Activated T-cell treated with anti-CD3 and anti-CD28 coated beads, Interleukin-2, amount 50 U/mL, for 24 hours (primary cell): ENCODE results near the gene HDAC4.

Experiments
- DNase-seq: peaks from one replicate; pipeline ENCODE4 v3.0.0-alpha.2; 2020
- H3K27ac Mint-ChIP-seq: 2 replicates; pipeline ENCODE4 v1.8.0; 2020; ENCODE audit warnings: mild to moderate bottlenecking, mixed read lengths
- H3K27me3 Mint-ChIP-seq: 2 replicates; pipeline ENCODE4 v1.8.0; 2020; ENCODE audit warnings: mixed read lengths
- H3K36me3 Mint-ChIP-seq: 2 replicates; pipeline ENCODE4 v1.8.0; 2020; ENCODE audit warnings: low read depth, mixed read lengths
- H3K4me1 Mint-ChIP-seq: 2 replicates; pipeline ENCODE4 v1.8.0; 2020; ENCODE audit warnings: low read depth, mixed read lengths
- H3K4me3 Mint-ChIP-seq: 2 replicates; pipeline ENCODE4 v1.8.0; 2020; ENCODE audit warnings: mild to moderate bottlenecking, moderate library complexity, mixed read lengths
- H3K9me3 Mint-ChIP-seq: 2 replicates; pipeline ENCODE4 v1.8.0; 2020; ENCODE audit warnings: mixed read lengths

The HDAC4 gene

GRCh38 chr2:239337877-239338484 is 62.8 kb downstream of the HDAC4 start:
- Mint-ChIP-seq H3K27ac (no peak overlapping the region), H3K4me3 (no peak overlapping the region), H3K27me3 (no peaks in the 10 kb centered on the region), H3K4me1 (peaks cover 43% of the 10 kb centered on the region), H3K9me3 (no peaks in the 10 kb centered on the region), H3K36me3 (peaks cover 40% of the 10 kb centered on the region)
- no peak for DNase-seq

- Mint-ChIP-seq H3K4me3 (no peak overlapping the region), H3K36me3 (peaks cover 38% of the 10 kb centered on the region), H3K27ac (no peak overlapping the region), H3K27me3 (no peaks in the 10 kb centered on the region), H3K9me3 (no peaks in the 10 kb centered on the region), H3K4me1 (peaks cover 43% of the 10 kb centered on the region)
- no peak for DNase-seq
Observed at GRCh38 chr2:239337122-239337876, 63.5 kb downstream of the HDAC4 start.

GRCh38 chr2:239331560-239331959 is 69.3 kb downstream of the HDAC4 start:
- H3K4me1 Mint-ChIP-seq = peaks cover 42% of the 10 kb centered on the region
- H3K27ac Mint-ChIP-seq = no peak overlapping the region

GRCh38 chr2:239330836-239331235 is 70.0 kb downstream of the HDAC4 start:
- H3K4me3 Mint-ChIP-seq = no peak overlapping the region
- no peak overlapping the region for H3K27ac Mint-ChIP-seq
- H3K9me3 Mint-ChIP-seq = no peaks in the 10 kb centered on the region
- no peaks in the 10 kb centered on the region for H3K27me3 Mint-ChIP-seq
- no peak for DNase-seq
- peaks cover 49% of the 10 kb centered on the region for H3K4me1 Mint-ChIP-seq
- H3K36me3 Mint-ChIP-seq = peaks cover 4% of the 10 kb centered on the region

More at GRCh38 chr2:239331560-239331959, 69.3 kb downstream of the HDAC4 start:
- DNase-seq = no peak
- no peak overlapping the region for H3K4me3 Mint-ChIP-seq
- no peaks in the 10 kb centered on the region for H3K27me3 Mint-ChIP-seq
- no peaks in the 10 kb centered on the region for H3K9me3 Mint-ChIP-seq
- peaks cover 9% of the 10 kb centered on the region for H3K36me3 Mint-ChIP-seq

- Mint-ChIP-seq H3K4me3 (no peak overlapping the region), H3K4me1 (peaks cover 50% of the 10 kb centered on the region), H3K36me3 (peaks cover 4% of the 10 kb centered on the region), H3K27me3 (no peaks in the 10 kb centered on the region), H3K27ac (no peak overlapping the region), H3K9me3 (no peaks in the 10 kb centered on the region)
- no peak for DNase-seq
Observed at GRCh38 chr2:239329972-239330572, 70.7 kb downstream of the HDAC4 start.

GRCh38 chr2:239329284-239329971 is 71.4 kb downstream of the HDAC4 start:
- no peaks in the 10 kb centered on the region for H3K27me3 Mint-ChIP-seq
- DNase-seq = no peak
- H3K4me3 Mint-ChIP-seq = no peak overlapping the region
- no peak overlapping the region for H3K27ac Mint-ChIP-seq
- H3K9me3 Mint-ChIP-seq = no peaks in the 10 kb centered on the region
- H3K4me1 Mint-ChIP-seq = peaks cover 56% of the 10 kb centered on the region
- H3K36me3 Mint-ChIP-seq = peaks cover 5% of the 10 kb centered on the region

- Mint-ChIP-seq H3K27ac (no peak overlapping the region), H3K9me3 (no peaks in the 10 kb centered on the region), H3K4me1 (peaks cover 63% of the 10 kb centered on the region), H3K4me3 (no peak overlapping the region), H3K36me3 (peaks cover 9% of the 10 kb centered on the region), H3K27me3 (no peaks in the 10 kb centered on the region)
- no peak for DNase-seq
Observed at GRCh38 chr2:239328351-239329191, 72.2 kb downstream of the HDAC4 start.

GRCh38 chr2:239327536-239328350 is 73.1 kb downstream of the HDAC4 start:
- Mint-ChIP-seq H3K36me3 (peaks cover 17% of the 10 kb centered on the region), H3K4me3 (peak overlapping the region; percentile 10), H3K27ac (peak overlapping the region; percentile 86), H3K27me3 (no peaks in the 10 kb centered on the region), H3K4me1 (peaks cover 71% of the 10 kb centered on the region), H3K9me3 (no peaks in the 10 kb centered on the region)
- no peak for DNase-seq

GRCh38 chr2:239326831-239327535 is 73.8 kb downstream of the HDAC4 start:
- no peaks in the 10 kb centered on the region for H3K27me3 Mint-ChIP-seq
- peak overlapping the region; percentile 86 for H3K27ac Mint-ChIP-seq
- H3K4me1 Mint-ChIP-seq = peaks cover 77% of the 10 kb centered on the region
- no peaks in the 10 kb centered on the region for H3K9me3 Mint-ChIP-seq
- DNase-seq = peak; percentile 72
- peak overlapping the region; percentile 26 for H3K4me3 Mint-ChIP-seq
- peaks cover 17% of the 10 kb centered on the region for H3K36me3 Mint-ChIP-seq

GRCh38 chr2:239324456-239324855 is 76.4 kb downstream of the HDAC4 start:
- H3K4me1 Mint-ChIP-seq = peaks cover 80% of the 10 kb centered on the region
- H3K27ac Mint-ChIP-seq = no peak overlapping the region
- H3K4me3 Mint-ChIP-seq = no peak overlapping the region

GRCh38 chr2:239323447-239323846 is 77.4 kb downstream of the HDAC4 start:
- no peaks in the 10 kb centered on the region for H3K27me3 Mint-ChIP-seq
- H3K27ac Mint-ChIP-seq = no peak overlapping the region
- peaks cover 83% of the 10 kb centered on the region for H3K4me1 Mint-ChIP-seq
- DNase-seq = no peak
- H3K36me3 Mint-ChIP-seq = peaks cover 17% of the 10 kb centered on the region
- no peaks in the 10 kb centered on the region for H3K9me3 Mint-ChIP-seq
- no peak overlapping the region for H3K4me3 Mint-ChIP-seq

More at GRCh38 chr2:239324456-239324855, 76.4 kb downstream of the HDAC4 start:
- H3K36me3 Mint-ChIP-seq = peaks cover 17% of the 10 kb centered on the region
- peak; percentile 22 for DNase-seq
- no peaks in the 10 kb centered on the region for H3K9me3 Mint-ChIP-seq
- H3K27me3 Mint-ChIP-seq = no peaks in the 10 kb centered on the region

GRCh38 chr2:239322416-239323086 is 78.3 kb downstream of the HDAC4 start:
- no peak for DNase-seq
- Mint-ChIP-seq H3K27ac (peak overlapping the region; percentile 55), H3K9me3 (no peaks in the 10 kb centered on the region), H3K27me3 (no peaks in the 10 kb centered on the region), H3K4me3 (no peak overlapping the region), H3K36me3 (peaks cover 21% of the 10 kb centered on the region), H3K4me1 (peaks cover 80% of the 10 kb centered on the region)
